ENCODE results near the gene CDH22. TPM values are rescaled to one million over a fixed set of nuclear protein-coding genes. Genes with fewer than 3 reads are reported as not detected.

Gene CDH22
- total and polyA plus RNA-seq, 10 of the 15 experiments (the other 5 are each of a cell fraction or from before 2014, with no cell fraction given): not detected

DNA sequence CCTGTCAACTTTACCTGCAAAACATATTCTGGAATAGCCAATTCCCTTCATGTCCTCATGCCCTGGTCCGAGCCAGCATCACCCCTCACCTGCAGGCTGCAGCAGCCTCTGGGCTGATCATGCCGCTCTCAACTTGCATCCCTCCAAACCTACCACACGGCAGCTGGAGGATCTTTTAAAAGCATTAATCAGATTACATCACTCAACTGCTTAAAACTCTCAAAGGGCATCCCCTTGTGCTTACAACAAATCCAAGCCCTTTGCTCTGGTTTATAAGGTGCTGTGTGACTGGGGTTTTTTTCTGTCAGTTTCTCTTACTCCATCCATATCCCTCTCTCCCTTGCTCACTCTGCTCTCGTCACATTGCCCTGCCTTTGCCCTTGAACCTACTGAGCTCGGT lies 166.2 kb downstream of the CDH22 start:
- ATAC-seq (no peak), DNase-seq (ENCODE audit: low read depth, low spot score) (no peak), FAIRE-seq (no peak)
- 18% methylated on average over 5 of the region's 5 CpGs for WGBS (ENCODE audit: insufficient coverage, insufficient replicate concordance, low lambda C conversion rate, missing lambda C conversion rate)
- ChIA-PET RAD21 (ENCODE audit: unreplicated experiment) (interaction anchor here (1.2 kb wide), 1 partner anchor 13 kb away, joined by 3 read pairs; no protein-coding TSS in a partner anchor), CTCF (interaction anchor here (0.7 kb wide), 1 partner anchor 178 kb away, joined by 4 read pairs; no protein-coding TSS in a partner anchor), SMC1A (ENCODE audit: uncharacterized antibody, unreplicated experiment) (interaction anchor here (1.7 kb wide), 1 partner anchor 10 kb away, joined by 5 read pairs; no protein-coding TSS in a partner anchor), POLR2A (no interaction called here)
- Histone ChIP-seq H2AFZ (ENCODE audit: control insufficient read depth, low read depth, low read length) (no peak overlapping the region), H4K20me1 (ENCODE audit: control insufficient read depth, insufficient read depth) (no peaks in the 10 kb centered on the region), H3K9me3 (replicated peaks; ENCODE audit: control insufficient read depth, insufficient read depth, low read length) (no peaks in the 10 kb centered on the region), H3K4me3 (no peak overlapping the region), H3K4me2 (ENCODE audit: control insufficient read depth, insufficient read depth) (no peak overlapping the region), H3K4me1 (ENCODE audit: control insufficient read depth, insufficient read depth, low read length) (no peaks in the 10 kb centered on the region), H3K79me2 (ENCODE audit: control insufficient read depth, insufficient read depth, low read length) (no peaks in the 10 kb centered on the region), H3K9ac (ENCODE audit: control insufficient read depth, insufficient read depth, low read length) (no peak overlapping the region), H3K36me3 (ENCODE audit: control insufficient read depth in 2 of 2, insufficient read depth in 2 of 2, low read length in 1 of 2) (no peaks in the 10 kb centered on the region), H3K27ac (ENCODE audit: control insufficient read depth, insufficient read depth) (no peak overlapping the region), H3K27me3 (replicated peaks in 1 of 2; ENCODE audit: control insufficient read depth in 2 of 2, insufficient read depth in 2 of 2, low read length in 1 of 2) (peaks cover 3 to 5% of the 10 kb centered on the region in 2 experiments; a peak in 3 of 4 replicates)
- in situ Hi-C loops (cut with MboI) (no loop called here), intact Hi-C loops (cut with micrococcal nuclease; ENCODE audit: unreplicated experiment) (no loop called here)
- no peak for TF ChIP-seq IRF4 (IDR thresholded peaks at IDR 0.05; ENCODE audit: low read depth, low read length)
- TF ChIP-seq EP300 (IDR thresholded peaks at IDR 0.05; ENCODE audit: borderline replicate concordance in 1 of 2, control insufficient read depth in 1 of 2, low read depth in 2 of 2, low read length in 2 of 2): no peak
- BruUV-seq (replicated peaks): no TSS peak

DNA sequence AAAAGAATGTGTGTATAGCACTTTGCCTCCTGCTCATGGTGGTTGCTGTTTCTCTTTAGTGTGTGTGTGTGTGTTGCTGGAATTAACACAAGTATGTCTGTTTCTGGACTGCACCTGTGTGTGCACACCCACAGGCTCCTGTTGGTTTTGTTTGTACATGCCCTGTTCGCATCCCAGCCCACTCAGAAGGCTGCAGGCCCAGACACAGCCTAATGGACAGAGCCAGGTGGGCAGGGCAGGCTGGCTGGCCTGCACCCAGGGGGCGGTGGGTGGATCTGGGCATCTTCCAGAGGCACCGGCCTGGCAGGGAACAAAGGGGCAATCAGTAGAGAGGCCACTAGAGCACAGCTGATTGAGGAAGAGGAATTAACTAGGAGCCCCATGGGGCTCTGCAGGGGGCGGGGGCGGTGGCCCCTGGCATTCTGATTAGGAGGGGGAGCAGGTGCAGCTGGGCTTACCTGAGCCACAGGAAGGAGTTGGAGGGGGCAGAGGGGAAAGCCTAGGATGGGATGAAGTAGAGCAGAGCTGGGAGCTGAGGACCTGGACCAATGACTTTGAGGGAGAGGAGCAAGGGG lies 168.3 kb downstream of the CDH22 start:
- BruUV-seq (replicated peaks): no TSS peak
- Histone ChIP-seq H3K4me1 (ENCODE audit: control insufficient read depth, insufficient read depth, low read length) (no peaks in the 10 kb centered on the region), H3K79me2 (ENCODE audit: control insufficient read depth, insufficient read depth, low read length) (no peaks in the 10 kb centered on the region), H2AFZ (ENCODE audit: control insufficient read depth, low read depth, low read length) (no peak overlapping the region), H3K4me3 (no peak overlapping the region), H4K20me1 (ENCODE audit: control insufficient read depth, insufficient read depth) (no peaks in the 10 kb centered on the region), H3K9me3 (replicated peaks; ENCODE audit: control insufficient read depth, insufficient read depth, low read length) (no peaks in the 10 kb centered on the region), H3K36me3 (ENCODE audit: control insufficient read depth in 2 of 2, insufficient read depth in 2 of 2, low read length in 1 of 2) (no peaks in the 10 kb centered on the region), H3K27ac (ENCODE audit: control insufficient read depth, insufficient read depth) (no peak overlapping the region), H3K9ac (ENCODE audit: control insufficient read depth, insufficient read depth, low read length) (no peak overlapping the region), H3K4me2 (ENCODE audit: control insufficient read depth, insufficient read depth) (no peak overlapping the region), H3K27me3 (replicated peaks in 1 of 2; ENCODE audit: control insufficient read depth in 2 of 2, insufficient read depth in 2 of 2, low read length in 1 of 2) (peaks cover 5% of the 10 kb centered on the region in 2 experiments; a peak in 3 of 4 replicates)
- WGBS (ENCODE audit: insufficient coverage, insufficient replicate concordance, low lambda C conversion rate, missing lambda C conversion rate): 2% methylated on average over 4 of the region's 5 CpGs
- intact Hi-C loops (cut with micrococcal nuclease; ENCODE audit: unreplicated experiment) (no loop called here), in situ Hi-C loops (cut with MboI) (no loop called here)
- SMC1A ChIA-PET (ENCODE audit: uncharacterized antibody, unreplicated experiment): no interaction called here
- ATAC-seq: no peak
- CTCF ChIA-PET: interaction anchor here (1.7 to 2.0 kb wide), 2 partner anchors 11 to 117 kb away, joined by 4 to 5 read pairs; no protein-coding TSS in a partner anchor
- RAD21 ChIA-PET (ENCODE audit: unreplicated experiment): no interaction called here
- no peak for DNase-seq (ENCODE audit: low read depth, low spot score)
- POLR2A ChIA-PET: no interaction called here
- no peak for FAIRE-seq
- TF ChIP-seq NFYA (IDR thresholded peaks at IDR 0.05; ENCODE audit: borderline replicate concordance, low read depth, low read length) (no peak), TCF7 (IDR thresholded peaks at IDR 0.05; ENCODE audit: borderline replicate concordance) (no peak), ZNF24 (IDR thresholded peaks at IDR 0.05) (no peak), CBX3 (IDR thresholded peaks at IDR 0.05; ENCODE audit: borderline replicate concordance, low read depth) (no peak), NFXL1 (IDR thresholded peaks at IDR 0.05; ENCODE audit: borderline replicate concordance) (no peak), RUNX3 (IDR thresholded peaks at IDR 0.05; ENCODE audit: low read length) (no peak), CREB1 (IDR thresholded peaks at IDR 0.05; ENCODE audit: low read depth) (no peak), TAF1 (IDR thresholded peaks at IDR 0.05; ENCODE audit: borderline replicate concordance, low read depth, low read length) (no peak), RAD21 (IDR thresholded peaks at IDR 0.05; ENCODE audit: insufficient read depth, low read depth, low read length) (no peak)
- TF ChIP-seq, protein P1, sequence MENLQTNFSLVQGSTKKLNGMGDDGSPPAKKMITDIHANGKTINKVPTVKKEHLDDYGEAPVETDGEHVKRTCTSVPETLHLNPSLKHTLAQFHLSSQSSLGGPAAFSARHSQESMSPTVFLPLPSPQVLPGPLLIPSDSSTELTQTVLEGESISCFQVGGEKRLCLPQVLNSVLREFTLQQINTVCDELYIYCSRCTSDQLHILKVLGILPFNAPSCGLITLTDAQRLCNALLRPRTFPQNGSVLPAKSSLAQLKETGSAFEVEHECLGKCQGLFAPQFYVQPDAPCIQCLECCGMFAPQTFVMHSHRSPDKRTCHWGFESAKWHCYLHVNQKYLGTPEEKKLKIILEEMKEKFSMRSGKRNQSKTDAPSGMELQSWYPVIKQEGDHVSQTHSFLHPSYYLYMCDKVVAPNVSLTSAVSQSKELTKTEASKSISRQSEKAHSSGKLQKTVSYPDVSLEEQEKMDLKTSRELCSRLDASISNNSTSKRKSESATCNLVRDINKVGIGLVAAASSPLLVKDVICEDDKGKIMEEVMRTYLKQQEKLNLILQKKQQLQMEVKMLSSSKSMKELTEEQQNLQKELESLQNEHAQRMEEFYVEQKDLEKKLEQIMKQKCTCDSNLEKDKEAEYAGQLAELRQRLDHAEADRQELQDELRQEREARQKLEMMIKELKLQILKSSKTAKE (IDR thresholded peaks at IDR 0.05; ENCODE audit: low read depth, poor library complexity, severe bottlenecking): no peak
- TF ChIP-seq, protein P2, sequence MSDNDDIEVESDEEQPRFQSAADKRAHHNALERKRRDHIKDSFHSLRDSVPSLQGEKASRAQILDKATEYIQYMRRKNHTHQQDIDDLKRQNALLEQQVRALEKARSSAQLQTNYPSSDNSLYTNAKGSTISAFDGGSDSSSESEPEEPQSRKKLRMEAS (IDR thresholded peaks at IDR 0.05; ENCODE audit: low read depth, low read length): no peak

Data from GM12878 (cell line).